Measurements from ENCODE around the gene UBR2. TPM values are rescaled to one million over a fixed set of nuclear protein-coding genes. Genes with fewer than 3 reads are reported as not detected.

Gene UBR2
- total RNA-seq, 1 donor from 2014 or later = 21.6 TPM

DNA sequence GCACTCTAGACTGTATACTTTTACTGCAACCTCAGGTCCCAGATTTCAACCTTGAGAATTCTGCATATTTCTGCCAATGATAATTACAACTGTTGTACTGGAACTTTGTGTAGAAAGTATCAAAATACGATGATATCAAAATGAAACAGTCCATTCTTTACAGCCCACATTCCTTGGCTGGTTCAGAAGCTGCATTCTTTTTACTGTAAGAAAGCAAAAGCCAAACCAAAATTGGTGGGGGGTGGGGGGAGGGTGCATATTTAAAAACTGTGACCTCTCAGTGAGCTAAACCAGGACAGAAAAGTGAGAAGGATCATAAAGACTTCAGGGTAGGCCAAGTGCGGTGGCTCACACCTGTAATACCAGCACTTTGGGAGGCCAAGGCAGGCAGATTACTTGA, 41.8 kb upstream of the UBR2 start:
- Mint-ChIP-seq H3K36me3 (ENCODE audit: low read depth, unreplicated experiment) (no peaks in the 10 kb centered on the region), H3K27ac (ENCODE audit: unreplicated experiment) (no peak overlapping the region), H3K27me3 (ENCODE audit: unreplicated experiment) (no peaks in the 10 kb centered on the region), H3K4me3 (ENCODE audit: unreplicated experiment) (no peak overlapping the region), H3K4me1 (ENCODE audit: unreplicated experiment) (no peaks in the 10 kb centered on the region), H3K9me3 (ENCODE audit: unreplicated experiment) (no peaks in the 10 kb centered on the region)
- TF ChIP-seq, protein P1, sequence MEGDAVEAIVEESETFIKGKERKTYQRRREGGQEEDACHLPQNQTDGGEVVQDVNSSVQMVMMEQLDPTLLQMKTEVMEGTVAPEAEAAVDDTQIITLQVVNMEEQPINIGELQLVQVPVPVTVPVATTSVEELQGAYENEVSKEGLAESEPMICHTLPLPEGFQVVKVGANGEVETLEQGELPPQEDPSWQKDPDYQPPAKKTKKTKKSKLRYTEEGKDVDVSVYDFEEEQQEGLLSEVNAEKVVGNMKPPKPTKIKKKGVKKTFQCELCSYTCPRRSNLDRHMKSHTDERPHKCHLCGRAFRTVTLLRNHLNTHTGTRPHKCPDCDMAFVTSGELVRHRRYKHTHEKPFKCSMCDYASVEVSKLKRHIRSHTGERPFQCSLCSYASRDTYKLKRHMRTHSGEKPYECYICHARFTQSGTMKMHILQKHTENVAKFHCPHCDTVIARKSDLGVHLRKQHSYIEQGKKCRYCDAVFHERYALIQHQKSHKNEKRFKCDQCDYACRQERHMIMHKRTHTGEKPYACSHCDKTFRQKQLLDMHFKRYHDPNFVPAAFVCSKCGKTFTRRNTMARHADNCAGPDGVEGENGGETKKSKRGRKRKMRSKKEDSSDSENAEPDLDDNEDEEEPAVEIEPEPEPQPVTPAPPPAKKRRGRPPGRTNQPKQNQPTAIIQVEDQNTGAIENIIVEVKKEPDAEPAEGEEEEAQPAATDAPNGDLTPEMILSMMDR (IDR thresholded peaks at IDR 0.05; ENCODE audit: unreplicated experiment) = no peak
- DNase-seq (ENCODE audit: low spot score) = no peak

DNA sequence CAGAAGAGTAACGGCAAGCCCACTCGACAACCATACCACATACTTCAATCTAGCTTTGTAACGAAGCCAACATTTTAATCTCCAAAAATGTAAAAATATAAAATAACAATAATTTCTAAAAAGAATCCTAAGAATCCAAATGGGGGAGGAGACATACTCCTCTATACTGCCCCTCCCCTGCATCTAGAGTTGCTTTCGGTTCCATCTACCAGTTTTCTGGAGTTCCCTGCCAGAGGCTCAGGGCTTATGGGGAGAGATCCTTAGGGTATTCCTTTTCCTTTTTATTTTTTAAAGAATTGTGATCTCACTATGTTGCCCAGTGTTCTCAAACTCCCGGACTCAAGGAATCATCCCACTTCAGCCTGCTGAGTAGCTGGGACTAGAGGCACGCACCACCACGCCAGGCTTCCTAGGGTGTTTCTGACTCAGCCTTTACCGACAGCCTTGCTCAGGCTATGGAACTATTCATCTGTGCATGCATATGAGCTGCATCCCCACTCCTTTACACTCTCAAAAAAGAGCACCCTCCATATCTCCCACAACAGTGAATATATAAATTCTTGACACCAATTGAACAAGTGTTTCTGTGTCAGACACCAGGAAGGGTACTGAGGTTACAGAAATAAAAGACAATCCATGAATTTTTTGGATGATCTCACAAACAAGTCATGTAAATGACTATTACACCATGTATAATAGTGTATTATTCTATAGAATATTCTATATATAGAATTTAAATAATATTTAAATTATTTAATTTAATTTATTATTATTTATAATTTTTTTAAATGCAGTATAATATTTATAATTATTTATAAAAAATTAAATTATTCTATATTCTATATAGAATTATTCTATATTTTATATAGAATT, 40.7 kb upstream of the UBR2 start:
- peak overlapping the region; percentile 12 for H3K4me3 Mint-ChIP-seq (ENCODE audit: unreplicated experiment)
- no peaks in the 10 kb centered on the region for H3K27me3 Mint-ChIP-seq (ENCODE audit: unreplicated experiment)
- no peak overlapping the region for H3K27ac Mint-ChIP-seq (ENCODE audit: unreplicated experiment)
- no peaks in the 10 kb centered on the region for H3K9me3 Mint-ChIP-seq (ENCODE audit: unreplicated experiment)
- H3K4me1 Mint-ChIP-seq (ENCODE audit: unreplicated experiment) = no peaks in the 10 kb centered on the region
- TF ChIP-seq, protein P1 (IDR thresholded peaks at IDR 0.05; ENCODE audit: unreplicated experiment) = no peak
- no peaks in the 10 kb centered on the region for H3K36me3 Mint-ChIP-seq (ENCODE audit: low read depth, unreplicated experiment)
- DNase-seq (ENCODE audit: low spot score) = no peak

DNA sequence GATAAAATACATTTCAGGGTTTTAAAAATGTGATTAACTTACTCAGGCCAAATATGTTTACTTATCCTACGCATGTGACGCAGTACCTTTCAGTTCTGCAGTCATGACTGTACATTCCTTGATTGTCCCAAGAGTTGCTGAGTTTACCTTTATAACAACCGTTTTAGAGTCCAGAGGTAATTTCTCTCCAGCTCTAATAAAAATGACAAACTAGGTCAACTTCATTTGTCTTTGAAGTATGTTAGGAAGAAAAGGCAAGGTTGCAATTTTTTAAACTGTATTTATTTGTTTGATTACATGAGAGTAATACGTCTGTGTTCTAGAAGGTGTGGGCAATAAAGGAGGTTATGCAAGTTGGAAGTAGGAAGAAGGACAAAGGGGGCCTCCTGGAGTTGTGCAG, 38.6 kb upstream of the UBR2 start:
- TF ChIP-seq, protein P1 (IDR thresholded peaks at IDR 0.05; ENCODE audit: unreplicated experiment) = no peak
- peaks cover 2% of the 10 kb centered on the region for H3K4me1 Mint-ChIP-seq (ENCODE audit: unreplicated experiment)
- no peaks in the 10 kb centered on the region for H3K27me3 Mint-ChIP-seq (ENCODE audit: unreplicated experiment)
- no peaks in the 10 kb centered on the region for H3K9me3 Mint-ChIP-seq (ENCODE audit: unreplicated experiment)
- H3K4me3 Mint-ChIP-seq (ENCODE audit: unreplicated experiment) = no peak overlapping the region
- H3K27ac Mint-ChIP-seq (ENCODE audit: unreplicated experiment) = no peak overlapping the region
- no peak for DNase-seq (ENCODE audit: low spot score)
- H3K36me3 Mint-ChIP-seq (ENCODE audit: low read depth, unreplicated experiment) = no peaks in the 10 kb centered on the region

DNA sequence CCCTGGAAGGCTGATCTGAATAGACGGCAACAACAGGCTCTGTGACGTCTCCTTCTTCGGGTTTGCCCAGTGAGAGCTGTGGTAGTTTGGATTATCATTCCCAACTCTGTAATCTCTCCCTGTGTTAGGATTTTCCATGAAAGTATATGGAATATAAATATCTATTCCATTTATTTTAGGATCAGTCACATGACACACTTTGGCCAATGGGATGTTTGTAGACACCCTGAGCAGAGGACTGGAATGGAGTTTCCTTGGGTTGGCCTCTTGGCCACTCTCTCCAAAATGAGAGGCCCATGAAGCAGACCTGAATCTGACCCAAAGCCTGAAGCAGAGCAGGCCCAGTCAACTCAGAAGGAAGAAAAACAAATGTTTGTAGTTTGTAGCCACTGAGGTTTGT, 37.2 kb upstream of the UBR2 start:
- TF ChIP-seq, protein P1 (IDR thresholded peaks at IDR 0.05; ENCODE audit: unreplicated experiment) = no peak
- no peak for DNase-seq (ENCODE audit: low spot score)
- H3K4me1 Mint-ChIP-seq (ENCODE audit: unreplicated experiment) = peaks cover 11% of the 10 kb centered on the region
- H3K36me3 Mint-ChIP-seq (ENCODE audit: low read depth, unreplicated experiment) = no peaks in the 10 kb centered on the region
- H3K9me3 Mint-ChIP-seq (ENCODE audit: unreplicated experiment) = no peaks in the 10 kb centered on the region
- no peaks in the 10 kb centered on the region for H3K27me3 Mint-ChIP-seq (ENCODE audit: unreplicated experiment)
- H3K4me3 Mint-ChIP-seq (ENCODE audit: unreplicated experiment) = no peak overlapping the region
- H3K27ac Mint-ChIP-seq (ENCODE audit: unreplicated experiment) = no peak overlapping the region

DNA sequence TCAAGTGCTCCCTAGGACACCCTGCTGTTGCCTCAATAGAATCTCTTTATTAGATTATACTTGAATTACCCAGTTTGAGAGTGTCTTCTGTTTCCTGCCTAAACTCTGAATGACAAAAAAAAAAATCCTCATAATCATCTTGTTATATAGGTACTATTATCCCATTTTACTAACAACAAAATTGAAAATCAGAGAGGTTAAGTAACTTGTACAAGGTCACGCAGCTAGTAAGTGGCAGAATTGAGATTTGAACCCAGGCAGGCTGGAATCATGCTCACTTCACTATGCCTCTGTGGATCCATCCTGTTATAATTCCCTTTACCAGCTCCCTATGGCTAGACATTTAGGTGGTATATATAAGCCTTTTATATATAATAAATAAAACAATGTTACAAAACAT, 36.6 kb upstream of the UBR2 start:
- Mint-ChIP-seq H3K4me3 (ENCODE audit: unreplicated experiment) (no peak overlapping the region), H3K27ac (ENCODE audit: unreplicated experiment) (no peak overlapping the region), H3K36me3 (ENCODE audit: low read depth, unreplicated experiment) (no peaks in the 10 kb centered on the region), H3K4me1 (ENCODE audit: unreplicated experiment) (peaks cover 11% of the 10 kb centered on the region), H3K27me3 (ENCODE audit: unreplicated experiment) (no peaks in the 10 kb centered on the region), H3K9me3 (ENCODE audit: unreplicated experiment) (no peaks in the 10 kb centered on the region)
- DNase-seq (ENCODE audit: low spot score) = no peak
- TF ChIP-seq, protein P1 (IDR thresholded peaks at IDR 0.05; ENCODE audit: unreplicated experiment) = no peak

Data from endothelial cell (in vitro differentiated cells).